ENCODE data around the gene IFT25.

DNA sequence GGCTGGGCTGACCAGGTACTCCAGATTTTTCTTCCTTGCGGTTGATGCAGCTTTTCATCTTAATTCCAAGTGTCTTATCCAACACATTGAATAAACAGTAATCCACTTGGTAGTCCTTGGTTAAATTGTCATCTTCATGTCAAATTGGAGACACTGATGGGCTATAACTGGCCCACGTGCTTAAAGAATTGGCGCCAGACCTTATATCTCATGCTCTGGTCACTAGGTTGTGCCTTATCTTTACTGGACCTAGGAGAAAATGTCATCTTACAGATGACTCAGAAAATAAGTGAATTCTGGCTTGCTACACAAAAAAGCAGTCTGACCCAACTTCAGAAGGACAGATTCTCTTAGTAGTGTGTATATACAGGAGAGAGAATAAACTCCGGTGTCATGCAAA lies 16.9 kb upstream of the IFT25 start:
- no peak for TF ChIP-seq EP300 (IDR thresholded peaks at IDR 0.05; ENCODE audit: borderline replicate concordance)
- no peak for TF ChIP-seq TEAD4 (IDR thresholded peaks at IDR 0.05)
- no peak for TF ChIP-seq YY1 (IDR thresholded peaks at IDR 0.05; ENCODE audit: low read depth)
- no peak for TF ChIP-seq EGR1 (IDR thresholded peaks at IDR 0.05)
- TF ChIP-seq NFIC (IDR thresholded peaks at IDR 0.05): no peak
- TF ChIP-seq MAX (IDR thresholded peaks at IDR 0.05): no peak
- TF ChIP-seq REST (IDR thresholded peaks at IDR 0.05; ENCODE audit: low read depth): no peak
- TF ChIP-seq CEBPB (IDR thresholded peaks at IDR 0.05): no peak
- no peak for TF ChIP-seq FOXM1 (IDR thresholded peaks at IDR 0.05; ENCODE audit: borderline replicate concordance, low read depth)
- TF ChIP-seq TAF1 (IDR thresholded peaks at IDR 0.05; ENCODE audit: low read depth): no peak
- TF ChIP-seq, protein P1, sequence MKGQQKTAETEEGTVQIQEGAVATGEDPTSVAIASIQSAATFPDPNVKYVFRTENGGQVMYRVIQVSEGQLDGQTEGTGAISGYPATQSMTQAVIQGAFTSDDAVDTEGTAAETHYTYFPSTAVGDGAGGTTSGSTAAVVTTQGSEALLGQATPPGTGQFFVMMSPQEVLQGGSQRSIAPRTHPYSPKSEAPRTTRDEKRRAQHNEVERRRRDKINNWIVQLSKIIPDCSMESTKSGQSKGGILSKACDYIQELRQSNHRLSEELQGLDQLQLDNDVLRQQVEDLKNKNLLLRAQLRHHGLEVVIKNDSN (IDR thresholded peaks at IDR 0.05): no peak
